ENCODE results near the gene ARMC10. TPM values are rescaled to one million over a fixed set of nuclear protein-coding genes. Genes with fewer than 3 reads are reported as not detected.
"Not testable (repeated sequence)": the region's sequence is repeated elsewhere in the genome, so short reads cannot be mapped to it uniquely, and the experiment has no call there.

The ARMC10 gene
- total RNA-seq, 1 experiment from 2014 or later, result 28.9 TPM

DNA sequence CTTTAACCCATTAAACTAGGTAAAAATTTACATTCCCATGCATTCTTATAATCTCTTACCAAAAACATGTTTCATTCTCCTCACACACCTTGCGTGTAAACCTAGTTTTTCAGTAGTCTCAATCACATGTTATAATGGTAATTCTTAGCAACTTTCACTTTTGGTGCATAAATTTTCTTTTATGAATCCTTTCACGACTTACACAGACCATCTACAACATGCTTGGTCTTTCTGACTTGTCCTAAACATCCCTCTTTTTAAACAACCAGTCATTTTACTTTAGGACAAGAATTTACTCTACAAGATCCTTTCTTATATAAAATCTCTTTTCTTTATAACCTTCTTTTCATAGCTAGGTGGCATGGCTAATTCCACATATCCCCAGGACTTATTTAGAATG is 26.1 kb upstream of the ARMC10 start:
- Mint-ChIP-seq H3K9me3 (ENCODE audit: unreplicated experiment) (peaks cover 23% of the 10 kb centered on the region), H3K27me3 (ENCODE audit: insufficient read depth, unreplicated experiment) (no peaks in the 10 kb centered on the region), H3K27ac (ENCODE audit: unreplicated experiment) (no peak overlapping the region), H3K4me1 (ENCODE audit: low read depth, unreplicated experiment) (no peaks in the 10 kb centered on the region), H3K36me3 (ENCODE audit: insufficient read depth, unreplicated experiment) (no peaks in the 10 kb centered on the region), H3K4me3 (ENCODE audit: unreplicated experiment) (no peak overlapping the region)
- Histone ChIP-seq H3K27me3 (replicated peaks; ENCODE audit: control insufficient read depth, insufficient read depth, low read length) (no peaks in the 10 kb centered on the region), H3K9me3 (peaks cover 18% of the 10 kb centered on the region), H3K4me3 (ENCODE audit: low read depth, low read length) (no peak overlapping the region), H3K36me3 (ENCODE audit: control insufficient read depth, insufficient read depth, low read length) (no peaks in the 10 kb centered on the region), H3K4me1 (no peaks in the 10 kb centered on the region)
- CTCF ChIA-PET, result no interaction called here
- TF ChIP-seq, protein P1, sequence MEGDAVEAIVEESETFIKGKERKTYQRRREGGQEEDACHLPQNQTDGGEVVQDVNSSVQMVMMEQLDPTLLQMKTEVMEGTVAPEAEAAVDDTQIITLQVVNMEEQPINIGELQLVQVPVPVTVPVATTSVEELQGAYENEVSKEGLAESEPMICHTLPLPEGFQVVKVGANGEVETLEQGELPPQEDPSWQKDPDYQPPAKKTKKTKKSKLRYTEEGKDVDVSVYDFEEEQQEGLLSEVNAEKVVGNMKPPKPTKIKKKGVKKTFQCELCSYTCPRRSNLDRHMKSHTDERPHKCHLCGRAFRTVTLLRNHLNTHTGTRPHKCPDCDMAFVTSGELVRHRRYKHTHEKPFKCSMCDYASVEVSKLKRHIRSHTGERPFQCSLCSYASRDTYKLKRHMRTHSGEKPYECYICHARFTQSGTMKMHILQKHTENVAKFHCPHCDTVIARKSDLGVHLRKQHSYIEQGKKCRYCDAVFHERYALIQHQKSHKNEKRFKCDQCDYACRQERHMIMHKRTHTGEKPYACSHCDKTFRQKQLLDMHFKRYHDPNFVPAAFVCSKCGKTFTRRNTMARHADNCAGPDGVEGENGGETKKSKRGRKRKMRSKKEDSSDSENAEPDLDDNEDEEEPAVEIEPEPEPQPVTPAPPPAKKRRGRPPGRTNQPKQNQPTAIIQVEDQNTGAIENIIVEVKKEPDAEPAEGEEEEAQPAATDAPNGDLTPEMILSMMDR (IDR thresholded peaks at IDR 0.05; ENCODE audit: insufficient read depth in 1 of 2, low read depth in 1 of 2, low read length in 1 of 2, severe bottlenecking in 1 of 2, unreplicated experiment in 1 of 2), result no peak
- no peak for DNase-seq
- POLR2A ChIA-PET, result no interaction called here
- BruUV-seq (replicated peaks), result no TSS peak
- intact Hi-C loops (cut with micrococcal nuclease; ENCODE audit: unreplicated experiment), result no loop called here

DNA sequence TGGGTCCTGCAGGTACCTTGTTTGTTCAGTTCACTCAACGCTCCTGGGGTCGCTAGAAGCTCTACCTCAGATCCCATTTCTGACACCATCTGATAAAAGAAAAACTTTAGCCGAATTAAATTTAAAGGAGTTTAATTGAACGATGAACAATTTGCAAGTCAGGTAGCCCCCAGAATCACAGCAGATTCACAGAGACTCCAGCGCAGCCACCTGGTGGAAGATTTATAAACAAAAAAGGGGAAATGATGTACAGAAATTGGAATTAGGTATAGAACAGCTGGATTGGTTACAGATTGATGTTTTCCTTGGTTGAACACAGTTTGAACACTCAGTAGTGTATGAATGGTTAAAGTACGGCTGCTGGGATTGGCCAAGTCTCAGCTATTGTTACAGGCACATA is 23.4 kb upstream of the ARMC10 start:
- Mint-ChIP-seq H3K27me3 (ENCODE audit: insufficient read depth, unreplicated experiment) (no peaks in the 10 kb centered on the region), H3K4me3 (ENCODE audit: unreplicated experiment) (no peak overlapping the region), H3K27ac (ENCODE audit: unreplicated experiment) (no peak overlapping the region), H3K4me1 (ENCODE audit: low read depth, unreplicated experiment) (no peaks in the 10 kb centered on the region), H3K36me3 (ENCODE audit: insufficient read depth, unreplicated experiment) (no peaks in the 10 kb centered on the region), H3K9me3 (ENCODE audit: unreplicated experiment) (peaks cover 23% of the 10 kb centered on the region)
- no peak for DNase-seq
- peaks cover 18% of the 10 kb centered on the region for H3K9me3 ChIP-seq
- H3K4me3 ChIP-seq (ENCODE audit: low read depth, low read length), result no peak overlapping the region
- H3K27me3 ChIP-seq (replicated peaks; ENCODE audit: control insufficient read depth, insufficient read depth, low read length), result no peaks in the 10 kb centered on the region
- no TSS peak for BruUV-seq (replicated peaks)
- ChIA-PET CTCF (no interaction called here), POLR2A (no interaction called here)
- intact Hi-C loops (cut with micrococcal nuclease; ENCODE audit: unreplicated experiment), result no loop called here
- no peaks in the 10 kb centered on the region for H3K36me3 ChIP-seq (ENCODE audit: control insufficient read depth, insufficient read depth, low read length)
- no peaks in the 10 kb centered on the region for H3K4me1 ChIP-seq
- TF ChIP-seq, protein P1 (IDR thresholded peaks at IDR 0.05; ENCODE audit: insufficient read depth in 1 of 2, low read depth in 1 of 2, low read length in 1 of 2, severe bottlenecking in 1 of 2, unreplicated experiment in 1 of 2), result no peak

DNA sequence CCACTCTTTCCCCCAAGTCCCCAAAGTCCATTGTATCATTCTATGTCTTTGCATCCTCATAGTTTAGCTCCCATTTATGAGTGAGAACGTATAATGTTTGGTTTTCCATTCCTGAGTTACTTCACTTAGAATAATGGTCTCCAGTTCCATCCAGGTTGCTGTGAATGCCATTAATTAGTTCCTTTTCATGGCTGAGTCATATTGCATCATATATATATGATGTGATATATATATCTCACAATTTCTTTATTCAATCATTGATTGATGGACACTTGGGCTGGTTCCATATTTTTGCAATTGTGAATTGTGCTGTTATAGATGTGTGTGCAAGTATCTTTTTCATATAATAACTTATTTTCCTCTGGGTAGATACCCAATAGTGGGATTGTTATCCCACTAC is 18.9 kb upstream of the ARMC10 start:
- H3K4me1 ChIP-seq; H3K4me3 Mint-ChIP-seq (ENCODE audit: unreplicated experiment); POLR2A ChIA-PET; intact Hi-C loops (cut with micrococcal nuclease; ENCODE audit: unreplicated experiment); DNase-seq; H3K27me3 Mint-ChIP-seq (ENCODE audit: insufficient read depth, unreplicated experiment); H3K27ac Mint-ChIP-seq (ENCODE audit: unreplicated experiment); H3K36me3 Mint-ChIP-seq (ENCODE audit: insufficient read depth, unreplicated experiment); H3K9me3 Mint-ChIP-seq (ENCODE audit: unreplicated experiment); H3K27me3 ChIP-seq (replicated peaks; ENCODE audit: control insufficient read depth, insufficient read depth, low read length); H3K4me1 Mint-ChIP-seq (ENCODE audit: low read depth, unreplicated experiment); BruUV-seq (replicated peaks); H3K4me3 ChIP-seq (ENCODE audit: low read depth, low read length); H3K36me3 ChIP-seq (ENCODE audit: control insufficient read depth, insufficient read depth, low read length); CTCF ChIA-PET; H3K9me3 ChIP-seq: not testable (repeated sequence)

DNA sequence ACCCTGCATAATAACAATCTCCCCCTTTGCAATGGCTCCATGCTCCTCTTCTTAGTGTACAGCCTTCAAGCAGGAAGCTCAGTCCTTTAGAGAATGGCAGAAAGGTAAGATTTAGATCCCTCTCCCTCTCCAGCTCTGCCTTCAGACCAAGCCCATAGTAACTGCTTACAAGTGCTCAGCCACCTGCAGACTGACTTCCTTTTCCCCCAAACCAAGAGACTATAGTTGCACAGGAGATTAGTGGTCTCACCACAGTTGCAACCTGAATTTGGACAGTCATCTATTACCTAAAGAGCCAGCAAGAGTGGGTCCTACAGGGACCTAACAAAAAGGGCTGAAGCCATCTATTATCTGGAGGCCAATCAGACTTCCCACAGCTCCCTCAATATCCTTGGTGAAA is 16.8 kb upstream of the ARMC10 start:
- ChIA-PET CTCF (interaction anchor here (0.9 to 1.5 kb wide), 2 partner anchors 247 to 300 kb away, joined by 4 read pairs; no protein-coding TSS in a partner anchor), POLR2A (no interaction called here)
- H3K36me3 ChIP-seq (ENCODE audit: control insufficient read depth, insufficient read depth, low read length), result no peaks in the 10 kb centered on the region
- BruUV-seq (replicated peaks), result no TSS peak
- Mint-ChIP-seq H3K27me3 (ENCODE audit: insufficient read depth, unreplicated experiment) (no peaks in the 10 kb centered on the region), H3K27ac (ENCODE audit: unreplicated experiment) (no peak overlapping the region), H3K4me1 (ENCODE audit: low read depth, unreplicated experiment) (no peaks in the 10 kb centered on the region), H3K9me3 (ENCODE audit: unreplicated experiment) (no peaks in the 10 kb centered on the region), H3K36me3 (ENCODE audit: insufficient read depth, unreplicated experiment) (no peaks in the 10 kb centered on the region), H3K4me3 (ENCODE audit: unreplicated experiment) (no peak overlapping the region)
- H3K4me3 ChIP-seq (ENCODE audit: low read depth, low read length), result no peak overlapping the region
- no peaks in the 10 kb centered on the region for H3K4me1 ChIP-seq
- intact Hi-C loops (cut with micrococcal nuclease; ENCODE audit: unreplicated experiment), result no loop called here
- no peak for DNase-seq
- no peaks in the 10 kb centered on the region for H3K27me3 ChIP-seq (replicated peaks; ENCODE audit: control insufficient read depth, insufficient read depth, low read length)
- TF ChIP-seq, protein P1 (IDR thresholded peaks at IDR 0.05; ENCODE audit: insufficient read depth in 1 of 2, low read depth in 1 of 2, low read length in 1 of 2, severe bottlenecking in 1 of 2, unreplicated experiment in 1 of 2), result no peak
- H3K9me3 ChIP-seq, result no peaks in the 10 kb centered on the region

Data from Caco-2 (cell line).